Sigmoid colon (tissue), 4 donors: Measurements from ENCODE around the gene TLCD1.

Source experiments
- CTCF ChIP-seq, 4 experiments: fragments of 450-650 bp in 3 of 4; fragments of 200-600 bp in 1 of 4; IDR thresholded peaks; one replicate each; pipeline ENCODE4 v1.5.1; 2016 to 2019; ENCODE audit warnings: antibody characterized with exemption in 4 of 4, mild to moderate bottlenecking in 3 of 4, moderate library complexity in 2 of 4
- EP300 ChIP-seq, 4 donors: sonication (generic); formaldehyde crosslinking; IDR thresholded peaks; one replicate each; pipeline ENCODE4 v1.6.1; 2017; ENCODE audit warnings: antibody characterized with exemption in 4 of 4
- POLR2A ChIP-seq, 2 donors: fragments of 450-650 bp; IDR thresholded peaks; one replicate each; pipeline ENCODE4 v1.6.1; 2016; ENCODE audit warnings: antibody characterized with exemption in 2 of 2, mild to moderate bottlenecking in 2 of 2, moderate library complexity in 2 of 2
- POLR2AphosphoS5 ChIP-seq, 4 donors: sonication (generic); formaldehyde crosslinking; IDR thresholded peaks; one replicate each; pipeline ENCODE4 v1.6.1; 2017; ENCODE audit warnings: antibody characterized with exemption in 4 of 4

GRCh38 chr17:28700278-28700677 is 25.8 kb downstream of the TLCD1 start:
- TF ChIP-seq EP300 (IDR thresholded peaks at IDR 0.05) (no peak), CTCF (IDR thresholded peaks at IDR 0.05) (no peak), POLR2A (IDR thresholded peaks at IDR 0.05) (no peak), POLR2AphosphoS5 (IDR thresholded peaks at IDR 0.05) (no peak)
